ENCODE results near the gene MAN1A1. TPM values are rescaled to one million over a fixed set of nuclear protein-coding genes. Genes with fewer than 3 reads are reported as not detected.

Gene MAN1A1
- total RNA-seq, 4 donors from 2014 or later: 210 to 247 (median 229) TPM

- ATAC-seq (ENCODE audit: low FRiP score): no peak
- DNase-seq (ENCODE audit: low spot score): no peak
- TF ChIP-seq CTCF (IDR thresholded peaks at IDR 0.05): no peak
Measured at GRCh38 chr6:119250036-119250435, 99.5 kb downstream of the MAN1A1 start.

- ATAC-seq (ENCODE audit: low FRiP score) (no peak), DNase-seq (ENCODE audit: low spot score) (no peak)
- no peak for TF ChIP-seq CTCF (IDR thresholded peaks at IDR 0.05)
Measured at GRCh38 chr6:119249319-119249718, 100.2 kb downstream of the MAN1A1 start.

GRCh38 chr6:119247504-119247903 lies 102.1 kb downstream of the MAN1A1 start:
- DNase-seq (ENCODE audit: low spot score) (no peak), ATAC-seq (ENCODE audit: low FRiP score) (no peak)

GRCh38 chr6:119243657-119244056 lies 105.9 kb downstream of the MAN1A1 start:
- ATAC-seq (ENCODE audit: low FRiP score): no peak
- TF ChIP-seq CTCF (IDR thresholded peaks at IDR 0.05): no peak

More at GRCh38 chr6:119247504-119247903, 102.1 kb downstream of the MAN1A1 start:
- TF ChIP-seq CTCF (IDR thresholded peaks at IDR 0.05): no peak

GRCh38 chr6:119243037-119243436 lies 106.5 kb downstream of the MAN1A1 start:
- DNase-seq (ENCODE audit: low spot score) (no peak), ATAC-seq (ENCODE audit: low FRiP score) (no peak)
- no peak for TF ChIP-seq CTCF (IDR thresholded peaks at IDR 0.05)

More at GRCh38 chr6:119243657-119244056, 105.9 kb downstream of the MAN1A1 start:
- DNase-seq (ENCODE audit: low spot score): no peak

- DNase-seq (ENCODE audit: low spot score) (no peak), ATAC-seq (ENCODE audit: low FRiP score) (no peak)
- no peak for TF ChIP-seq CTCF (IDR thresholded peaks at IDR 0.05)
Measured at GRCh38 chr6:119241540-119242309, 107.8 kb downstream of the MAN1A1 start.

GRCh38 chr6:119241111-119241465 lies 108.5 kb downstream of the MAN1A1 start:
- no peak for TF ChIP-seq CTCF (IDR thresholded peaks at IDR 0.05)
- ATAC-seq (ENCODE audit: low FRiP score) (no peak), DNase-seq (ENCODE audit: low spot score) (no peak)

Data from omental fat pad (tissue), 4 donors.